ENCODE results near the gene MTHFSD.
A peak's percentile ranks its signal among the peaks of the same experiment; 100 is the strongest.

Gene MTHFSD

GRCh38 chr16:86575754-86576557 is 20.9 kb upstream of the MTHFSD start:
- ATAC-seq: peak; percentile 69
- peak overlapping the region; percentile 68 to 75 for H3K4me3 Mint-ChIP-seq
- peaks cover 100% of the 10 kb centered on the region for H3K27me3 Mint-ChIP-seq
- peak in 1 of 2 donors; percentile 11 for DNase-seq
- H3K9me3 Mint-ChIP-seq: no peaks in the 10 kb centered on the region
- H3K27ac Mint-ChIP-seq: no peak overlapping the region
- H3K4me1 Mint-ChIP-seq: peaks cover 23% of the 10 kb centered on the region

- no peak overlapping the region for H3K27ac Mint-ChIP-seq
- no peaks in the 10 kb centered on the region for H3K9me3 Mint-ChIP-seq
- no peak for DNase-seq
- H3K4me1 Mint-ChIP-seq: peaks cover 23% of the 10 kb centered on the region
- peaks cover 100% of the 10 kb centered on the region for H3K27me3 Mint-ChIP-seq
- peak overlapping the region in 1 of 2 donors; percentile 75 for H3K4me3 Mint-ChIP-seq
- no peak for ATAC-seq
These were observed 20.2 kb upstream of the MTHFSD start for GRCh38 chr16:86575095-86575685.

- Mint-ChIP-seq H3K4me3 (no peak overlapping the region), H3K27ac (no peak overlapping the region), H3K4me1 (peaks cover 20% of the 10 kb centered on the region), H3K27me3 (peaks cover 100% of the 10 kb centered on the region), H3K9me3 (no peaks in the 10 kb centered on the region)
- ATAC-seq: no peak
- no peak for DNase-seq
These were observed 19.6 kb upstream of the MTHFSD start for GRCh38 chr16:86574646-86575045.

GRCh38 chr16:86573646-86574508 is 18.8 kb upstream of the MTHFSD start:
- Mint-ChIP-seq H3K27ac (no peak overlapping the region), H3K27me3 (peaks cover 100% of the 10 kb centered on the region), H3K4me1 (peaks cover 18% of the 10 kb centered on the region), H3K9me3 (no peaks in the 10 kb centered on the region), H3K4me3 (no peak overlapping the region)
- no peak for ATAC-seq
- DNase-seq: no peak

GRCh38 chr16:86573215-86573614 is 18.2 kb upstream of the MTHFSD start:
- peaks cover 18% of the 10 kb centered on the region for H3K4me1 Mint-ChIP-seq
- no peak for ATAC-seq
- DNase-seq: no peak
- no peak overlapping the region for H3K27ac Mint-ChIP-seq
- H3K27me3 Mint-ChIP-seq: peaks cover 100% of the 10 kb centered on the region
- no peak overlapping the region for H3K4me3 Mint-ChIP-seq
- no peaks in the 10 kb centered on the region for H3K9me3 Mint-ChIP-seq

- no peak overlapping the region for H3K4me3 Mint-ChIP-seq
- ATAC-seq: no peak
- no peak overlapping the region for H3K27ac Mint-ChIP-seq
- H3K27me3 Mint-ChIP-seq: peaks cover 96% of the 10 kb centered on the region
- no peak for DNase-seq
- H3K9me3 Mint-ChIP-seq: no peaks in the 10 kb centered on the region
- peaks cover 18% of the 10 kb centered on the region for H3K4me1 Mint-ChIP-seq
These were observed 17.6 kb upstream of the MTHFSD start for GRCh38 chr16:86572606-86573005.

- H3K27ac Mint-ChIP-seq: no peak overlapping the region
- peaks cover 21% of the 10 kb centered on the region for H3K4me1 Mint-ChIP-seq
- DNase-seq (no peak), ATAC-seq (no peak)
- H3K9me3 Mint-ChIP-seq: no peaks in the 10 kb centered on the region
- no peak overlapping the region for H3K4me3 Mint-ChIP-seq
- H3K27me3 Mint-ChIP-seq: peaks cover 96% of the 10 kb centered on the region
These were observed 17.0 kb upstream of the MTHFSD start for GRCh38 chr16:86572041-86572521.

- DNase-seq: no peak
- H3K9me3 Mint-ChIP-seq: no peaks in the 10 kb centered on the region
- peaks cover 91% of the 10 kb centered on the region for H3K27me3 Mint-ChIP-seq
- ATAC-seq: no peak
- no peak overlapping the region for H3K4me3 Mint-ChIP-seq
- H3K27ac Mint-ChIP-seq: no peak overlapping the region
- peaks cover 15% of the 10 kb centered on the region for H3K4me1 Mint-ChIP-seq
These were observed 16.5 kb upstream of the MTHFSD start for GRCh38 chr16:86571530-86571915.

GRCh38 chr16:86570558-86571529 is 15.8 kb upstream of the MTHFSD start:
- no peak for ATAC-seq
- Mint-ChIP-seq H3K9me3 (no peaks in the 10 kb centered on the region), H3K27me3 (peaks cover 88% of the 10 kb centered on the region), H3K4me1 (peaks cover 8% of the 10 kb centered on the region), H3K4me3 (no peak overlapping the region), H3K27ac (no peak overlapping the region)
- no peak for DNase-seq

- Mint-ChIP-seq H3K4me3 (no peak overlapping the region), H3K9me3 (no peaks in the 10 kb centered on the region), H3K4me1 (peaks cover 12% of the 10 kb centered on the region), H3K27ac (no peak overlapping the region), H3K27me3 (peaks cover 88% of the 10 kb centered on the region)
- no peak for DNase-seq
- ATAC-seq: no peak
These were observed 14.8 kb upstream of the MTHFSD start for GRCh38 chr16:86569701-86570447.

GRCh38 chr16:86568677-86569623 is 13.9 kb upstream of the MTHFSD start:
- Mint-ChIP-seq H3K27ac (peak overlapping the region in 1 of 2 donors; percentile 76), H3K4me1 (peaks cover 15% of the 10 kb centered on the region), H3K27me3 (peaks cover 88% of the 10 kb centered on the region), H3K4me3 (peak overlapping the region in 1 of 2 donors; percentile 51), H3K9me3 (no peaks in the 10 kb centered on the region)
- ATAC-seq: no peak
- DNase-seq: no peak

GRCh38 chr16:86567701-86568581 is 12.9 kb upstream of the MTHFSD start:
- H3K4me1 Mint-ChIP-seq: peaks cover 23% of the 10 kb centered on the region
- peak overlapping the region; percentile 29 to 58 for H3K4me3 Mint-ChIP-seq
- no peaks in the 10 kb centered on the region for H3K9me3 Mint-ChIP-seq
- DNase-seq (peak in 1 of 2 donors; percentile 8), ATAC-seq (no peak)
- peak overlapping the region in 1 of 2 donors; percentile 19 for H3K27ac Mint-ChIP-seq
- H3K27me3 Mint-ChIP-seq: peaks cover 87% of the 10 kb centered on the region
